ENCODE results near the gene RAP1GAP2.
"Not testable (repeated sequence)": the region's sequence is repeated elsewhere in the genome, so short reads cannot be mapped to it uniquely, and the experiment has no call there.

Gene RAP1GAP2

DNA sequence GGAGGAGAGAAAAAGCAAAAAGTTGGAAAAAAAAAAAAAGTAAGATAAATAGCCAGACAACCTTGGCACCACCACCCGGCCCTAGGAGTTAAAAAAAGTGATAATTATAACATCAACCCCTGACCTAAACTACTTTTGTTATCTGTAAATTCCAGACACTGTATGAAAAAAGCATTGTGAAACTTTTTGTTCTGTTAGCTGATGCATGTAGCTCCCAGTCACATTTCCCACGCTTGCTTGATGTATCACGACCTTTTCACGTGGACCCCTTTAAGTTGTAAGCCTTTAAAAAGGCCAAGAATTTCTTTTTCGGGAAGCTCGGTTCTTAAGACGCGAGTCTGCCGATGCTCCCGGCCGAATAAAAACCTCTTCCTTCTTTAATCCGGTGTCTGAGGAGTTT lies 10.9 kb upstream of the RAP1GAP2 start:
- FAIRE-seq; DNase-seq (ENCODE audit: insufficient read length, low spot score): not testable (repeated sequence)

DNA sequence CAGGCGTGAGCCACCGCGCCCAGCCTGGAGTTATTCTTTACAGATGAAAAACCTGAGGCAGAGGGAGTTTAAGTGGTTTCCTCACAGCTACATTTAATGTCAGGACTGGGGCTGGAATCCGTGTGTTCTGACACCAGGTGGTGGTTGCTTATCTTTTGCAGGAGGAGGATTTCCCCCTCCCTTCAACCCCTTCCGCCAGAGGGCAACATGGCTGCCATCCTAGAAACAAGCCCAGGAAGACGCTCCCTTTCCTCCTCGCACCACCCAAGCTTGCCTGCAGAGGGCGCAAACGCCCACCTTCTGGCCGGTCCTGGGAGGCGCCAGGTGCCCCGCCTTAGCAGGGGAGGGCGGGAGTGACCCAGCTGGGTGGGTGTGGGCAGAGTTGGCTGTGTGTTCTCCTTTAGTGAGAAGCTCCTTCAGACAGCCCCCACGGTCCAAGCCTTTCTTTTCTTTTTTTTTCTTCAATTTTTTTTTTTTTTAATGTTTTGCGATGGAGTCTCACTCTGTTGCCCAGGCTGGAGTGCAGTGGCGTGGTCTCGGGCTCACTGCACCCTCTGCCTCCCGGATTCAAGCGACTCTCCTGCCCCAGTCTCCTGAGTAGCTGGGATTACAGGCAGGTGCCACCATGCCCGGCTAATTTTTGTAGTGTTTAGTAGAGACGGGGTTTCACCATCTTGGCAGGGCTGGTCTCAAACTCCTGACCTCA lies 9.9 kb upstream of the RAP1GAP2 start:
- FAIRE-seq (peak; percentile 88), DNase-seq (ENCODE audit: insufficient read length, low spot score) (peak; percentile 91)

DNA sequence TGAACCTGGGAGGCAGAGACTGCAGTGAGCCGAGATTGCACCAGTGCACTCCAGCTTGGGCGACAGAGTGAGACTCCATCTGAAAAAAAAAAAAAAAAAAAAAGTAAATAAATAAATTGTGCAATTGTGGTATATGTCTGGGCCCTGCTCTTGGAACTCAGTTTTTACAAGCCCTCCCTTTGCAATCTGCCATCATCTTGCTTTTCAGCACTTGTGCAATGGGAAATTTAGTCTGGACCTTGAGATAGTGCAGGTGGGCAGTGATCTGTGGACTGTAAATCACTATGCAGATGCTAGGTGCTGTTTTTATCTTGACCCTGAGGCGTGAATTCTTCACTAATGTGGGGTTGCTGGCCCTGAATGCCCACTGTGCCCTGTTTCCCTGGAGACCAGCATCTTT lies 6.5 kb upstream of the RAP1GAP2 start:
- FAIRE-seq (no peak), DNase-seq (ENCODE audit: insufficient read length, low spot score) (no peak)

DNA sequence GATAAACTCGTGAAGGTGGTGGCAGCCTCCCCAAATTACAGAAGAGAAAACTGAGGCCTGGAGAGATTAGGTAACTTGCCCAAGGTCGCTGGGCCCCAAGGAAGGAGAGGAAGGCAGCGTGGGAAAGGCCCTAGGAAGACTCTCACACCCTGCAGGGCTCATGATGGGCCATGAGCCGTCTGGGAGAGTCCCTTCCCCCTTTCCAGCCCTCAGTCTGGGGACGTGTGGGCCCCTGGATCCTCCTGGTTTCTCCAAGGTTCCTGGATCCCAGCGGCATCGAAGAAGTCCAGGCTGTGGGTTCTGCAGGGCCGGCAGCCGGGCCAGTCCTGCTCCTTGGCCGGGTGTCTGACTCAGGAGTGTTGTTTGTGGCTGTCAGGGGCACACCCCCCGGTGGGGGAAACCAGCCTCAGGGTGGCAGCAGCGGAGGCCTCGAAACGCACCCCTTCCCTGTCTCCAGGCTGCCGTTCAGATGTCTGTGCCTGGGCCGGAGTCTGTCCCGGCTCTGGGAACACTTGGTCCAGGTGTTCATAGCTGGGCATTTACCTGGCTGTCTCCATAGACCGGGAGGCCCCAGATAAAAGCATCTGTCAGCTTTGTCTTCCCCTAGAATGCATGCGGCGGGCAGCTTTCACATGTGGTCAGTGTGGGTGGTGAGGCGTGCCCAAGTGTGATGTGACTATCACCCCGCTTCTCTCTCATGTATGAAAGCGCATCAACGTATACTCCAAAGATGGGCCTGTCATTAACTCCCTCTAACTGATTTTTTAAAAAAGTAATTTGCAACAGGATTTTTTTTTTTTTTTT lies 3.7 kb upstream of the RAP1GAP2 start:
- FAIRE-seq (peak; percentile 45), DNase-seq (ENCODE audit: insufficient read length, low spot score) (no peak)

DNA sequence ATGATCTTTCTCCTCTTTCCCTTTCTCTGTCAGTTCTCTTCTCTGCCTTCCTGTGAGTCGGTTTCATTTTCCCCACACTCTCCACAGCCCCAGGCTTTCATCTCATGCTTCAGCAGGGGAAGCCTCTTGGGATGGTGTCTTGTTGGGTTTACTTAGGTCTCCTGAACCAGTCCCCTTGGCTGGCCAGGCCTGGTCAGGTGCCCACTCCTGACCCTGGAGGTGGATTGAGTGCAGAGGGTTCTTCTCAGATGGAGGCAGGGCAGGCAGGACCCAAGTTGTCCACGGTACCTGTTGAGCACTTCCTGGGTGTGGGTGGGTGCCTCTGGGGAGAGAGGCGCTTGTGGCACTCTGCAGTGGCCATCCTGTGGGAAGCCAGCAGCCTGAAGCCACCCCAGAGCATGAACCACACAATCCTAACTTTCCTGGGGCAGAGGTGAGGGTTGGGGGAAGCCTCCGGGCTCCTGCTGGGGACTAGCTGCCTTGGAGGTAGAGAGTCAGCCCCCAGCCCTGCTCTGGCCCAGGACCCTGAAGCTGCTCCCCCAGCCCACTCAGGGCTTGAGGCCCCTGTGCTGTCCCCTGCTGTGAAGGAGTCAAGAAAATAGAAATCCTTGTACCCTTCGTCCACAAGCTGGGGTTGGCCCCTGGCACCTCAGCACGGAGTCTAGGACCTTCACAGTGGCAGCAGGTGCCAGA lies 2.0 kb upstream of the RAP1GAP2 start:
- DNase-seq (ENCODE audit: insufficient read length, low spot score) (no peak), FAIRE-seq (peak; percentile 4)

DNA sequence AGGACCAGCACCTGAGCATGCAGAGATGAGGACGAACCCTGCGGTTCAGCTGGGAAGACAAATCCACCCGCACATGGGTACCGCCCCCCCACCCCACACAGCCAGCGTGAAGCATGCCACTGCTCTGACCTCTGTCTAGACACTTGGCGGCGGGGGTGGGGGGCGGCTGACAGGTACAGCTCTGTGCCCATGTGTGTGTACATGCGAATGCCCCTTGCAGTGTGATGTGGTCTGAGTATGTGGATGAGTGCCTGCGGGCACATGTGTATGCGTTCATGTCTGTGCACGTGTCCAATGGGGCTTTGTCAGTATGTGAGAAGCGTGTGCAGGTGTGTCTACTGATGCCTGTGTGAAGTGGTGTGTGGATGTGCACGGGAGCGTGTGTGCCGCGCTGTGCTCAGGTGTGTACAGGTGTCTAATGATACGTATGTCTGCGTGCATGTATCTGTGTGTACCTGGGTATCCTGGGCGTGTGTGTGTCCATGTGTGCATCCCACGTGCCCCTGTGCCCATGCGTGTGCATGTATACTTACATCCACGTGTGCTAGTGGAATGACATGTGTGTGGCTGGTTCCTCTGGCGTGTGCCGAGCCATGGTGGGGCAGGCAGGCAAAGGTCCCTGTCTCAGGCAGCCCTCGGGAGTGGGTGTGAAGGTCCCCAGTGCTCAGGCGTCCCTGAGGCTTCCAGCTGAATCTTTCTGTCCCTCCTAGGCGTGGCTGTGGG lies 636 bp upstream of the RAP1GAP2 start:
- FAIRE-seq (no peak), DNase-seq (ENCODE audit: insufficient read length, low spot score) (no peak)

DNA sequence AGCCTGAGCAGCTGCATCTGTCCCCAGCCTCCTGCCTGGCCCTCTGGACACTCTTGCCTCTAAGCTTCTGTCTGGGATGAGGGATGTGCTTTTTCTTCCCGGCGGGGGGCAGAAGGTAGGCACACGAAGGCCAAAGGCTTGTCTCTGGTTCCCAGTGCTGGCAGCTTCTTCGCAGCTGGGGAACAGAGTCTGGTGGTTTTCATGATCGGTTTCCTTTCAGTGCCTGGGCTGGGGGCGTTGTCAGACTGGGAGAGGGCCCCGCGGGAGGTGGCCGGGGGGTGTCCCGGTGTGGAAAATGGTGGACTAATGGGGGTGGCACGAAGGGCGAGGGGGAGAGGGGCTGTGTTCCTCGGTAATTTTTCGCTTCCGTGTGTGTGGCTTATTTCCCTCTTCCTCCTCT lies 988 bp downstream of the RAP1GAP2 start:
- no peak for FAIRE-seq
- no peak for DNase-seq (ENCODE audit: insufficient read length, low spot score)

DNA sequence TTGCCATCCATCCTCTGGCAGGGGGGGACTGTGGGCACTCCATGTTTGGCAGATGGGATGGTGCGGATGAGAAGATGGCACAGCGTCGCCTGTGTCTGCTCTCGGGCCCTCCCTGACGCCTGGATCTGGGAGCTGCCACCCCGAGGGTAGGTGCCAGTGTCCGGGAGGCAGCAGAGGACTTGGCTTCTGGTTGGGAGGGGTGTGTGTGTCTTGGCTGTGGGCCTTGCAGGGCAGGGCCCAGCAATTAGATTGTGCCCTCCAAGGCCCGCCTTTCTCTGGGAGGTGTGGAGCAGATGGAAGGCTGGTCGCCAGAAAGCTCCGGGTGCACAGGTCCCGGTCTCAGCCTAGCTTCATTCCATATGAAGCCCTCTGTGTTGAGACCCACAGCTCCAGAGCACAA lies 1.4 kb downstream of the RAP1GAP2 start:
- FAIRE-seq (no peak), DNase-seq (ENCODE audit: insufficient read length, low spot score) (no peak)

DNA sequence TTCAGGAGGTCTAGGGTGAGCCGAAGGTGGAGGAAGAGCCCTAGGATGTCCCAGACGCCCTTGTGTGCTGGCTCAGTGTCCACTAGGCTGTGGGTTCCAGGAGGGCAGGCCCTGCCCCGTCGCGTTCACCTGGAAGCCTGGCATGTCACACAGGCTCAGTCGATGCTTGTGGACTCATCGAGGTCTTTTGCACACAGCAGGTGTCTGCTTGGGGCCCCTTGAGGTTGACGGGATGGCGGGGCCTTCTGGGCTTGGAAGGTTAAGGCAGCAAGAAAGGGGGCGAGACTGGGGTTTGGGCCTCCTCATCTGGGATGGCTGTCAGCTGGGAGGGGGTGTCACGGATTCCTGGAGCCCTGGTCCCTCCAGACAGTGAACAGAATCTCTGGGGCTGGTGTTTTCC lies 1.9 kb downstream of the RAP1GAP2 start:
- no peak for FAIRE-seq
- no peak for DNase-seq (ENCODE audit: insufficient read length, low spot score)

DNA sequence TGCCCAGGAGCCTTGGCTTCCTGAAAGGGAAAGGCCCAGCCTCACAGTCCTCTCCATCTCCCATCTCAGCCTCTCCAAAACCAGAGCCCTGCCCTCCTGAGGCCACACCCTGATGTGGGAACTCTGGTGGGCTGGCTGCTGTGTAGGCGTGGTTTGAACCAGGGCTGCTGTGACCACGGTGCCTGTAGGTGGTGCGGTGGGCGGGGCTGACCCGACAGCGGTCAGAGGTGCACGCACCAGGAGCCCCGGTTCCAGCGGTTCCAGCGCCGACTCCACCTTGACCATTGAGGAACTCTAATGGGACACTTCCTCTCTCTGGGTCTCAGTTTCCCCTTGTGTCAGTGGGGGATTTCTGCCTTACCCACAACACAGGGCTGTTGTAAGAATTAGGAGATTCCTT lies 2.4 kb downstream of the RAP1GAP2 start:
- DNase-seq (ENCODE audit: insufficient read length, low spot score) = no peak
- no peak for FAIRE-seq

DNA sequence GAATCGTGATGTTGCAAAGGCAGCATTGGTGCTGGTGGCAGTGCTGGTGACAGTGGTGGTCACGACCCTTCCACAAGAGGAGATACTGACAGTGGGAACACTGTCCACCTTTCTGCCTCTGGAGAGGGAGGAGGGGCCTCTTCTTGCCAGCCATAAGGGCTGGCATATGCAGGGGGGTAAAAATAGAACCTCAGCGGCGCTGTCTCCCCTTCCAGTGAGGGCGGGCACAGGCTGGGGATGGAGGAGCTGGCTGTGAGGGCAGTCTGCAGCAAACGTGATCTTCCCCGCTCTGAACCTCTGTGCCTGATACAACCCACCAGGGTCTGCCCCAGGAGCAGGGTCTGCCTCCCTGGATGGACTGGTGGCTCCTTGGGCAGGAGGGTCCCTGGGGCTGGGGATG lies 3.4 kb downstream of the RAP1GAP2 start:
- DNase-seq (ENCODE audit: insufficient read length, low spot score) = no peak
- no peak for FAIRE-seq

DNA sequence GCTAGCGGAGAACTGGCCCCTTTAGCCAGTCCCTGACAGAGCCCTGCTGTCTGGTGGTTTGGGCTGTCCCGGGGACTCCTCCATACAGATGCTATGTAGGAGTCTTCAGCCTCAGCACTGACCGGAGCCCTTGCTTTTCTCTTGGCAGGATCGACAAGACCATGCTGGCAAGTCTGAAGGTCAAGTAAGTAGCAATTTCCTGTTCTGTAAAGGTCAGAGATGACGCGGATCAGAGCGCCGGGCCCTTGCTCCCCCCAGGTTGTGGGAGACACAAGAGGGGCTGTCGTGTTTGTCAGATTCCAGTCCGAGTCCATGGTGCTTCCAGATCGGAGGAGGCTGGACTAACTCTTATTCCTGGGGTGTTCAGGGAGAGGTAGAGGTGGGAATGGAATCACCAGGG lies 4.1 kb downstream of the RAP1GAP2 start:
- DNase-seq (ENCODE audit: insufficient read length, low spot score) = no peak
- no peak for FAIRE-seq

DNA sequence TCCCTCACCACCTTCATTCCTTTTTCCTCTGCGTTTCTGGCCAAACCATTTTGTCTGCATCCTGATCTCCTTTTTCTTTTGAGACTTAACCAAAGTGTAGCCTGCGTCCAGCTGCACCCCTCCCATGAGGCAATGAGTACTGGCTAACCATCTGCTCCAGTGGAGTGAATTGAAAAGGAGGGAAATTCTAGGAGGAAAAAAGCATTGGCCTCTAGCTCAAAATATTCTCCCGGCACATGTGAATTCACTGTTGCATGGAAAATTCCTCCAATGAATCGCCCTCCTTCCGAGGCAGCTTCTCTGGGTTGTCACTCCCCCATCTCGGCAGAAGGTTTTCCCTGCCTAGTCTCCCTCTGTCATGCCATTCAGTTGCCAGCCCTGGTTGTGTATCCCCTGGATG lies 5.6 kb downstream of the RAP1GAP2 start:
- FAIRE-seq = no peak
- no peak for DNase-seq (ENCODE audit: insufficient read length, low spot score)

DNA sequence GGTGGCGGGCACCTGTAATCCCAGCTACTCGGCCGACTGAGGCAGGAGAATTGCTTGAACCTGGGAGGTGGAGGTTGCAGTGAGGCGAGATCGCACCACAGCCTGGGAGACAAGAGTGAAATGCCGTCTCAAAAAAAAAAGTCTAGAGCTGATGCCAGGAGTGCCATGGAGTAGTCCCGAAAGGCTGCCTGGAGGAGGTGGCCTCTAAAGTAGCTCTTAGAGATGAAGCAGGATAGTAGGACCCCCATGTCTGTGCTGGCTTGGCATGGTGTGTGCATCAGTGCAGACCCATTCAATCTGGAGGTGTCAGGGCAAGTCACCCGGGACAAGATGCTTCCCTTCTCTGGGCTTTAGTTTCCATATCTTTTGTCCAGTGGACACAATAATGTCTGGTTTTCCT lies 6.3 kb downstream of the RAP1GAP2 start:
- FAIRE-seq (no peak), DNase-seq (ENCODE audit: insufficient read length, low spot score) (no peak)

DNA sequence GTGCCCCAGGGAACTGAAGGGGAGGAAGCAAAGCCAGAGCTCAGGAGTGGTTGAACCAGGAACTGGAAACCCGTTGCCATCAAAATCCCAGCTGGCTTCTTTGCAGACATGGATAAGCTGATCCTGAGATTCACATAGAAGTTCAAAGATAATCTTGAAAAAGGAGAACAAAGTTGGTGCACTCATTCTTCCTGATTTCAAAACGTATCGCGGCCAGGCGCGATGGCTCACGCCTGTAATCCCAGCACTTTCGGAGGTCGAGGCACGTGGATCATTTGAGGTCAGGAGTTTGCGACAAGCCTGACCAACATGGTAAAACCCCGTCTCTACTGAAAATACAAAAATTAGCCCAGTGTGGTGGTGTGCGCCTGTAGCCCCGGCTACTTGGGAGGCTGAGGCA lies 7.1 kb downstream of the RAP1GAP2 start:
- no peak for DNase-seq (ENCODE audit: insufficient read length, low spot score)
- no peak for FAIRE-seq

DNA sequence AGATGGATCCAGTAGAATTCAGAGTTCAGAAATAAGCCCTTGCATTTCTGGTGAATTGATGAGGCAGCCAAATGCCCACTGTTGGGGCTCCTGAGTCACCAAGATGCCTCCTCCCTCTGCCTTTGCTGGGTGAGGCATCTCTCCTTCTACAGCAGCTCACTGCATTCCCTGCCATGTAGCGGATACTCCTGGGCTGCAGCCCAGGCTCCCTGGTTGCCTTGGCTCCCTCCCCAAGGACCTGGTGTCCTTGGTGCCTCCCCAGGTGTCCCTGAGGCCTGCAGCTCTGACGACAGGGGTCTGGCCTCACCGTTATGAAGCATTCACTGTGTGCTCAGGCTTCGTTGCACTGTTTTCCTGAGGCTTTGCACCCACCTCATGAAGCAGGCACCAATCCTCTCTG lies 7.7 kb downstream of the RAP1GAP2 start:
- FAIRE-seq (no peak), DNase-seq (ENCODE audit: insufficient read length, low spot score) (no peak)

DNA sequence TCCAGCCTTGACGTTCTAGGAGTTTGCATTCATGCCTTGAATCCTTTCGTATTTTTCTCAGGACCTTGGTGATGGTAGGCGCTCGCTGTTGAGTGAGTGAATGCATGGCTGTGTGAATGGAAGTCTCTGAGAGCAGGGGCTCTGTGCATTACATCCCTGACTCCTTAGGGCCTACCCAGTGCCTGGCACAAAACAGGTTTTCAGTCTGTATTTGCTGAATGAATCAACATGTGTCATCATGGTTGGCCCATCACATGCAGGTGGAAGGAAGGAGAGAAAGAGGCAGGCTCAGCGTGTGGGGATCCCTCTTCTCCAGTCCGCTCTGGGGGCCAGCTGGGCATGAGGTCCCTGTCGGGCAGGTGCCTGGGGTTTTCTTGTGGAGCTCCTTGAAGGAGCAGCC lies 8.7 kb downstream of the RAP1GAP2 start:
- DNase-seq (ENCODE audit: insufficient read length, low spot score) (no peak), FAIRE-seq (no peak)

DNA sequence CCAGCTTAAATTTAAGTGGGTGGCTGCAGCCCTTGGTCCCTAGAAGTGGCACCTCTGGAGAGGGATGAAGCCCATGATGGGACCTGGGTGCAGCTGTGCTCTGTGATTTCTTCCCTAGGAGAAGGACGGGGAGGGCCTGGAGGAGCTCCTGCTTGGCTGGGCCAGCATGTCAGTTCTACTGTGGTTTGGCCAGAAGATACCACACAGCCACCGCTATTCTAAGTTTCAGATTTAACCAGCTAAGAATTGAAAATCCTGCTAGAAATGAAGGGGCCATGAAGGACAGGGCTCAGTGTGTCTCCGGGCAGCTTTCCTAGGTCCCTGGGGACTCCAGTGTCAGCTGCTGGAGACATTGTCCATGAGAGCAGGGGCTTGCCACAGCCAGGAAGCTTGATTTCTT lies 9.7 kb downstream of the RAP1GAP2 start:
- FAIRE-seq (no peak), DNase-seq (ENCODE audit: insufficient read length, low spot score) (no peak)

DNA sequence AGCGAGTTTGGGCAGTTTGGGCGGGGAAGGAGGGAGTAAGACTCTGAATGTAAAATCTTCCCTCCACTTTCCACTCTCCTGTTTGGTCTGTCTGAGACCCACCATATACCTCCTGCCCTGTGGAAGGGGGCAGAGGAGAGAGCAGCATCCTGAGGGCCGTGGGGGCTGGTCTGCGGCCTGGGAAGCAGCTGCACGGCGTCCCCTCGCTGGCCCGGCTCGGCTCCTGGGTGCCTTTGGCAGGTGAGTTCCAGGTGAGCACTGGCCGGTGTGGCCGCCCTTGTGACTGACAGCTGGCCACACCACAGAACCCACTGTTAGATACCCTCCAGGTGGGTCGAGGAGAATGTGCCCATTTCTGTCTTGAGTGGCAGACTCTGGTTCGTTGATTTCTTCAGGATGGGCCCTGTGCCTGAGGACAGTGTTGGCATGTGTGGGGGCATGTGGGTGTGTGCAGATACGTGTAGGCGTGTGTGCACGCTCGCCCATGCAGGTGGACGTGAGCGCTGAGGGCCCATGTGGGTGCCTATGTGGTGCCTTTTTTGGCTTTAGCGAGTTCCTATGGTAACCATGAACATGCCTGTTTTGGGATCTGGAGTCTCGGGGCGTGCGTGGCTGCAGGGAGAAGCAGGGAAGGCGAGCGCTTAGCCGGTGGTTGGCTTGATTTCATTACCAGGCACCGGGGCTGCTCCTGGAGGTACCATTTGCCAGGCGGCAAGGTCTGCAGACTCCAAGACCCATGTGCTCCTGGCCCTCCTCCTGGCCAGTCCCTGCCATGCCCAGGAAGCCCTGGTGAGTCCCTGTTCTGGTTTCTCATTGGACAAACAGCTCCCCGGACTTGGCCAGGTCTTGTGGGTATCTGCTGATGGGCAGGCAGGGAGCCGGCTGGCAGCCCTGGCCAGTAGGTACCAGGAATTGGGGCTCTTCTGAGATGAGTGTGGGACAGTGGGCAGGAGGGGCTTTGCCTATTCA lies 12.4 kb downstream of the RAP1GAP2 start:
- FAIRE-seq = no peak
- no peak for DNase-seq (ENCODE audit: insufficient read length, low spot score)

DNA sequence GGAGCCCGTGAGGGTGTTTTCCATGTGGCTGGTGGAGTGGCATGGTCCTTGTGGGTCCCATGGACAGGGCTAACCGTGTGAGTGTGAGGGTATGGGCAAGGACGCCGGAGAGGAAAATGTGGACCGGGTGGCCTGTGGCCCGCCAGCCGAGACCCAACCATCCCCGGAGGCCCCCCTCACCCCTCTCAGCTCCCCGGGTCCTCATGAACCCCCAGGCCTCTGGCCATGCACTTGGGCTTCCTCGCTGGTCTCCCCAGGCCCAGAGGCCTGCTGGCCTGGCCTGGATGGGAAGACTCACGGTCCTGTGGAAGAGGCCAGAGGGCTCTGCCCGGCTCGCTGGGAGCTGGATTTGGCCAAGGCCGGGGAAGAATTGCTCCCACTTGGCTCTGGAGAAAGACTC lies 13.1 kb downstream of the RAP1GAP2 start:
- no peak for DNase-seq (ENCODE audit: insufficient read length, low spot score)
- FAIRE-seq = no peak

All from GM19239 (cell line).